ENCODE data around the gene ANKS1A. TPM values are rescaled to one million over a fixed set of nuclear protein-coding genes. Genes with fewer than 3 reads are reported as not detected.
A peak's percentile ranks its signal among the peaks of the same experiment; 100 is the strongest.

ANKS1A gene
- total and polyA plus RNA-seq, 2 of the 4 experiments (the other 2 are of a cell fraction): 7.2 to 7.5 TPM

- Histone ChIP-seq H2BK5ac (ENCODE audit: low read depth, low read length, poor library complexity, severe bottlenecking) (no peak overlapping the region), H2AK5ac (ENCODE audit: low read depth, low read length) (no peak overlapping the region), H3K4me2 (ENCODE audit: low read depth, low read length) (no peak overlapping the region), H3K79me1 (ENCODE audit: low read depth in 1 of 2, low read length in 2 of 2) (peaks cover 0 to 11% of the 10 kb centered on the region in 2 experiments; a peak in 3 of 4 replicates), H4K91ac (ENCODE audit: insufficient read depth, low read depth, low read length) (no peak overlapping the region), H4K5ac (ENCODE audit: low read depth, low read length) (no peak overlapping the region), H3K27me3 (ENCODE audit: control insufficient read depth, insufficient read depth, low read length) (no peaks in the 10 kb centered on the region), H3K9me3 (ENCODE audit: control insufficient read depth, insufficient read depth, low read length) (no peaks in the 10 kb centered on the region), H3K23ac (ENCODE audit: low read depth, low read length) (no peak overlapping the region), H3K27ac (ENCODE audit: insufficient read depth, low read length) (no peak overlapping the region), H4K20me1 (ENCODE audit: insufficient read depth, low read length) (peaks cover 6% of the 10 kb centered on the region), H3K4me1 (ENCODE audit: control insufficient read depth, insufficient read depth, low read length) (peaks cover 25% of the 10 kb centered on the region), H2BK120ac (ENCODE audit: low read depth, low read length) (0 out of 2 replicates have a peak overlapping the region, but pooled peaks have one; percentile 4), H3K4ac (ENCODE audit: low read depth, low read length) (no peak overlapping the region; the same call in 1 of the 2 replicates), H2BK20ac (ENCODE audit: low read depth, low read length) (no peak overlapping the region), H3K18ac (ENCODE audit: low read depth, low read length) (no peak overlapping the region), H2BK15ac (ENCODE audit: low read depth, low read length) (no peak overlapping the region), H3K36me3 (ENCODE audit: control insufficient read depth, insufficient read depth, low read length) (peaks cover 12% of the 10 kb centered on the region), H3K9ac (ENCODE audit: low read depth, low read length) (no peak overlapping the region), H3K14ac (replicated peaks; ENCODE audit: low read depth, low read length) (no peak overlapping the region; the same call in 1 of the 2 replicates), H2AK9ac (replicated peaks; ENCODE audit: low read depth, low read length, poor library complexity) (no peak overlapping the region), H2AFZ (replicated peaks; ENCODE audit: low read length, poor library complexity) (no peak overlapping the region), H3K9me1 (ENCODE audit: insufficient read depth, low read length) (peaks cover 22% of the 10 kb centered on the region), H3K56ac (ENCODE audit: extremely low read depth, insufficient read depth, low read length) (no peak overlapping the region), H3K4me3 (ENCODE audit: insufficient read depth, low read depth, low read length) (no peak overlapping the region), H4K8ac (ENCODE audit: low read depth in 2 of 2, low read length in 2 of 2) (no peak overlapping the region)
- ATAC-seq (ENCODE audit: low read depth) (no peak), DNase-seq (no peak)
- no CpG with 5 or more reads among the region's 3 CpGs for WGBS, 2 experiments (ENCODE audit: extremely low coverage in 2 of 2, insufficient read length in 1 of 2)
- BruUV-seq (replicated peaks): no TSS peak
- in situ Hi-C loops (cut with MboI; ENCODE audit: low sequenced_read_pairs) (no loop called here), intact Hi-C loops (cut with micrococcal nuclease) (loop anchor here (5.0 kb wide), 1 partner anchor 36 kb away; no protein-coding TSS in a partner anchor), dilution Hi-C loops (cut with HindIII; ENCODE audit: low sequenced_read_pairs, unreplicated experiment) (no loop called here)
- ChIA-PET POLR2A (ENCODE audit: unreplicated experiment) (interaction anchor here (0.6 kb wide), 1 partner anchor 17 kb away, joined by 4 read pairs; no protein-coding TSS in a partner anchor), CTCF (interaction anchor here (0.6 kb wide), 1 partner anchor 99 kb away, joined by 3 read pairs; no protein-coding TSS in a partner anchor)
- TF ChIP-seq RFX5 (IDR thresholded peaks at IDR 0.05; ENCODE audit: low read depth, low read length): no peak
- no peak for TF ChIP-seq BHLHE40 (IDR thresholded peaks at IDR 0.05; ENCODE audit: low read depth, low read length)
- no peak for TF ChIP-seq MAFK (IDR thresholded peaks at IDR 0.05; ENCODE audit: low read depth, low read length)
- TF ChIP-seq RAD21 (IDR thresholded peaks at IDR 0.05; ENCODE audit: low read length): no peak
- no peak for TF ChIP-seq CHD1 (IDR thresholded peaks at IDR 0.05; ENCODE audit: low read depth, low read length)
- no peak for TF ChIP-seq FOS (IDR thresholded peaks at IDR 0.05; ENCODE audit: low read depth, low read length)
- TF ChIP-seq CEBPB (IDR thresholded peaks at IDR 0.05; ENCODE audit: low read depth, low read length): no peak
- no peak for TF ChIP-seq ELK1 (IDR thresholded peaks at IDR 0.05; ENCODE audit: borderline replicate concordance, low read depth, low read length)
- no peak for TF ChIP-seq CTCF (conservative IDR thresholded peaks at IDR 0.05; ENCODE audit: low read depth, low read length)
Observed at GRCh38 chr6:35053701-35054100, 164.6 kb downstream of the ANKS1A start.

All from IMR-90 (cell line).